ENCODE results near the gene NTM.

Gene NTM

GRCh38 chr11:131978351-131978750, 607.9 kb downstream of the NTM start:
- DNase-seq, result no peak

GRCh38 chr11:131979364-131979763, 608.9 kb downstream of the NTM start:
- peak in 2 of 3 experiments; percentile 16 to 78 for DNase-seq

GRCh38 chr11:131980199-131980598, 609.8 kb downstream of the NTM start:
- DNase-seq, result no peak

- no peak for DNase-seq
Observed at GRCh38 chr11:131980888-131981668, 610.7 kb downstream of the NTM start.

- no peak for DNase-seq
Observed at GRCh38 chr11:131982154-131982553, 611.7 kb downstream of the NTM start.

- DNase-seq, result no peak
Observed at GRCh38 chr11:131985846-131986301, 615.5 kb downstream of the NTM start.

- DNase-seq, result no peak
Observed at GRCh38 chr11:131987703-131988102, 617.3 kb downstream of the NTM start.

- no peak for DNase-seq
Observed at GRCh38 chr11:131991606-131992005, 621.2 kb downstream of the NTM start.

GRCh38 chr11:131993246-131993645, 622.8 kb downstream of the NTM start:
- DNase-seq, result no peak

GRCh38 chr11:131998020-131998419, 627.6 kb downstream of the NTM start:
- DNase-seq, result peak; percentile 38 to 92 (median 56)

- DNase-seq, result peak; percentile 33 to 99 (median 85)
Observed at GRCh38 chr11:131999084-131999483, 628.7 kb downstream of the NTM start.

- peak in 2 of 3 experiments; percentile 11 to 48 for DNase-seq
Observed at GRCh38 chr11:131999955-132000354, 629.5 kb downstream of the NTM start.

GRCh38 chr11:132005887-132006286, 635.5 kb downstream of the NTM start:
- DNase-seq, result no peak

- peak in 2 of 3 experiments; percentile 83 to 96 for DNase-seq
Observed at GRCh38 chr11:132006884-132007580, 636.6 kb downstream of the NTM start.

- peak in 1 of 3 experiments; percentile 37 for DNase-seq
Observed at GRCh38 chr11:132008226-132008625, 637.8 kb downstream of the NTM start.

- DNase-seq, result peak in 1 of 3 experiments; percentile 45
Observed at GRCh38 chr11:132008872-132009271, 638.5 kb downstream of the NTM start.

- DNase-seq, result no peak
Observed at GRCh38 chr11:132020001-132020400, 649.6 kb downstream of the NTM start.

- DNase-seq, result no peak
Observed at GRCh38 chr11:132022285-132022684, 651.9 kb downstream of the NTM start.

- no peak for DNase-seq
Observed at GRCh38 chr11:132022733-132023478, 652.5 kb downstream of the NTM start.

GRCh38 chr11:132024587-132025295, 654.3 kb downstream of the NTM start:
- DNase-seq, result no peak

- no peak for DNase-seq
Observed at GRCh38 chr11:132026746-132027145, 656.3 kb downstream of the NTM start.

- peak in 2 of 3 experiments; percentile 67 to 84 for DNase-seq
Observed at GRCh38 chr11:132028380-132029240, 658.2 kb downstream of the NTM start.

Data from NCI-H1417 (cell line).